Fibroblast of mammary gland (primary cell): ENCODE data around the gene ACSM4.

ENCODE experiments used
- DNase-seq: peaks from one replicate; pipeline ENCODE4 v3.0.0-alpha.2; 2010; ENCODE audit warnings: low read depth
- H3K4me3 ChIP-seq: 2 replicates; pipeline ENCODE4 v1.5.1; 2011; ENCODE audit warnings: low read depth, mild to moderate bottlenecking, low read length, moderate library complexity; ENCODE audit not compliant: control insufficient read depth
- TF ChIP-seq, protein P1 (sequence below): conservative IDR thresholded peaks from 2 replicates; pipeline ENCODE4 v1.5.1; 2011; ENCODE audit warnings: low read depth, low read length, inconsistent platforms; ENCODE audit not compliant: control insufficient read depth, insufficient read depth

ACSM4 gene

DNA sequence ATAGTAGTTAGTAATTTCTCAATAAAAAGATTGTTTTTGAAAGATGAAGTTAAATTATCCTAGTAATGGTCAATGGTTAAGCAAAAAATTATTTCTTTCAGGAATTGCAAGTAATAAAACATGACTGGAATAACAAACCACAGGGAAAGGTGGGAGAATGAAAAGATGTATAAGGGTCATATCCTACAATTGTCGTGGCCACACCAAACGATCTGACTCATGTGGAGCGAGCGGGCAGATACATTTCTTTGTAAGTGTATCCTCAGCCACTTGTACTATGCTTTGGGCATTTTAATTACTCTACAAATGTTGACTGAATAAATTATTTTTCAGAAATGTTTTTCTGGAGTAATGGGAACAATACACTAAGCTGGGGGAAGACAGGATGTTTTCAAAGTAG, 45.5 kb downstream of the ACSM4 start:
- TF ChIP-seq, protein P1, sequence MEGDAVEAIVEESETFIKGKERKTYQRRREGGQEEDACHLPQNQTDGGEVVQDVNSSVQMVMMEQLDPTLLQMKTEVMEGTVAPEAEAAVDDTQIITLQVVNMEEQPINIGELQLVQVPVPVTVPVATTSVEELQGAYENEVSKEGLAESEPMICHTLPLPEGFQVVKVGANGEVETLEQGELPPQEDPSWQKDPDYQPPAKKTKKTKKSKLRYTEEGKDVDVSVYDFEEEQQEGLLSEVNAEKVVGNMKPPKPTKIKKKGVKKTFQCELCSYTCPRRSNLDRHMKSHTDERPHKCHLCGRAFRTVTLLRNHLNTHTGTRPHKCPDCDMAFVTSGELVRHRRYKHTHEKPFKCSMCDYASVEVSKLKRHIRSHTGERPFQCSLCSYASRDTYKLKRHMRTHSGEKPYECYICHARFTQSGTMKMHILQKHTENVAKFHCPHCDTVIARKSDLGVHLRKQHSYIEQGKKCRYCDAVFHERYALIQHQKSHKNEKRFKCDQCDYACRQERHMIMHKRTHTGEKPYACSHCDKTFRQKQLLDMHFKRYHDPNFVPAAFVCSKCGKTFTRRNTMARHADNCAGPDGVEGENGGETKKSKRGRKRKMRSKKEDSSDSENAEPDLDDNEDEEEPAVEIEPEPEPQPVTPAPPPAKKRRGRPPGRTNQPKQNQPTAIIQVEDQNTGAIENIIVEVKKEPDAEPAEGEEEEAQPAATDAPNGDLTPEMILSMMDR: no peak
- H3K4me3 ChIP-seq: no peak overlapping the region
- DNase-seq: no peak

DNA sequence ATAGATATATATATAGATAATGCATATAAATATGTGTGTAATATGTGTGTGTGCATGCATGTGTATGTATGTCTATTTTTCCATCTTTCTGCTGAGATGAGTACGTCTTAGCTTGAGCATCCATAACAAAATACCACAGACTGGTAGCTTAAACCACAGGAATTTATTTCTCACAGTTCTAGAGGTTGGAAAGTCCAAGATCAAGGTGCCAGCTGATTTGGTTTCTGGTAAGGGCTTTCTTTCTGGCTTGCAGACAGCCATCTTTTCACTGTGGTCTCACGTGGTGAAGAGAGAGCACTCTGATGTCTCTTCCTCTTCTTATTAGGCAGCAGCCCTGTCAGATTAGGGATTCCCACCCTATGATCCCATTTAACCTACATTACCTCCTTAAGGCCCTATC, 47.3 kb downstream of the ACSM4 start:
- no peak for DNase-seq
- no peak overlapping the region for H3K4me3 ChIP-seq
- TF ChIP-seq, protein P1: no peak

DNA sequence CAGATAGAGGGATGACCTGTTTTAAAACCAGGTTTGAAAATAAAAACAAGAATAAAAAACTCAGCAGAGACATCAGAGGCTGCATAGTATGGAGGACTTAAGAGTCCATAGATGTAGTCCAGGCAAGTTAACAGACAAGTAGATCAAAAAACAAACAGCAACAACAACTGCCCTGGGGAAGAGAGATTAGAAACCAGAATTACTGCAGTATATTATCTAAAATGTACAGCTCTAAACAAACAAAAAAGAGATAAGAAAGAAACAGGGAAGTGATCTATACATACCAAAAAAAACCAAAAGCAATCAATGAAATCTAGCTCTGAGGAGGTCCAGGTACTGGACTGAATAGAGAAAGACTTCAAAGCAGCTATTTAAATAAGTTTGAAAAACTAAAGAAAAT, 48.8 kb downstream of the ACSM4 start:
- TF ChIP-seq, protein P1: no peak
- H3K4me3 ChIP-seq: no peak overlapping the region
- DNase-seq: no peak

DNA sequence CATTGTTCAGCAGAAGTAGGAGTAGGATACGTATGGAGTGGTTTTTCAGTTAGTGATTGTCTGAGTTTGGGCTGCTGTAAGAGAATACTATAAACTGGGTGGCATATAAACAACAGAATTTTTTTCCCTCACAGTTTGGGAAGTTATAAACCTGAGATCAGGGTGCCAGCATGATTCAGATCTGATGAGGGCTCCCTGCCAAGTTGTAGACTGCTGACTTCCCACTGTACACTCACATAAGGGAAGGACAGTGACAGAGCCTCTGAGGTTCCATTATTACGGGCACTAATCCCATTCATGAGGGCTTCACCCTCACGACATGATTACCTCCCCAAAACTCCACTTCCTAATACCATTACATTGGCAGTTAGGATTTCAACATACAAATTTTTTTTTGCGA, 50.7 kb downstream of the ACSM4 start:
- H3K4me3 ChIP-seq: no peak overlapping the region
- peak; percentile 48 for DNase-seq
- TF ChIP-seq, protein P1: no peak

DNA sequence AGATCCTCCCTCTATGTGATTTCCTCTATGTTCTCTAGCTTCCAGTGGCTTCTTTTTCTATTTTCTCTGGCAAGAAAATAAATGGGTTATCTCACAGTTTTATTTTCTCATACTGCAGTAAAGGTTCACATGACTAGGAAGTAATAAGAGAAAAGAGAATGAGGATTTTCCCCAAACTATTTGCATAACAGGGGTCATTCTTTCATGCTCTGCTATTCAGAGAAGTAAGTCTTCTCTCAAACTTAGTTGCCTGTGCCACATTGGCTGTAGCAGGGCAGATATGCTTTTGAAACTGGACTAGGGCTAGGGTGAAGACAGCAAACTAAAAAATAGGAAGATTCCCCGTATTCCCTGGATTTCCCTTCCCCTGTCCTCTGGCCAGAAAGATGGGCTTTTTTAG, 57.4 kb downstream of the ACSM4 start:
- TF ChIP-seq, protein P1: no peak
- H3K4me3 ChIP-seq: no peak overlapping the region

DNA sequence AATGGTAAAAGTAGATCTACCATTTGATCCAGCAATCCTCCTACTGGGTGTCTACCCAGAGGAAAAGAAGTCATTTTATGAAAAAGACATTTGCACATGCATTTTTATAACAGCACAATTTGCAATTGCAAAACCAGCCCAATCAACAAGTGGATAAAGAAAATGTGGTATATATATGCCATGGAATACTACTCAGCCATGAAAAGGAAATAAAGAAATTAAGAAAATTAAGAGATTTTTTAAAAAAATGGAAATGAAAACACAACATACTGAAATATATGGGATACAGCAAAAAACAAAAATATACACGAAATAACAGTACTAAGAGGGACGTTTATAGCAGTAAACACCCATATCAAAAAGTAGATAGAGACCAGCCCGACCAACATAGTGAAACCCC, 58.9 kb downstream of the ACSM4 start:
- no peak overlapping the region for H3K4me3 ChIP-seq
- TF ChIP-seq, protein P1: no peak
- DNase-seq: no peak

More for the DNA sequence above, 57.4 kb downstream of the ACSM4 start:
- no peak for DNase-seq

DNA sequence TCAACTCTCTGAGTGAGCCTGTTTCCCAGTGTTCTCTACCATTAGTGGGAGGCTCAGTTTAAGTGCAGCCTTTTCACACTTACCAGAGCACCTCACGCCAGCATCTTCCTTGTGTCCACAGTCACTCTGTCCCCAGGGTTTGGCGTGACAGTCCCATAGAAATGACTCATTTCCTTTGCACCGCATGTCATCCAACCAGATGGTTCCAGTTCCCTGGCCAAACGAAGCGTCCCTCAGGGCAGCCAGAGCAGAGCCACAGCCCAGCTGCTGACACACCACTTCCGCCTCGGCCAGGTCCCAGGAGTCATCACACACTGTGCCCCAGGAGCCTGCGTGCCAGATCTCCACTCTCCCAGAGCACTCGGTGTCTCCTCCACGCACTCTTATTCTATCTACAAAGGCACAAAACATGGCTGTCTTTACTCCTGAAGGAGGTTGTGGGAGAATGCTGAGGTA, 65.4 kb downstream of the ACSM4 start:
- DNase-seq: peak; percentile 20
- TF ChIP-seq, protein P1: no peak
- H3K4me3 ChIP-seq: no peak overlapping the region
